HepG2 (cell line): ENCODE data around the gene RGS19. TPM values are rescaled to one million over a fixed set of nuclear protein-coding genes. Genes with fewer than 3 reads are reported as not detected.
A peak's percentile ranks its signal among the peaks of the same experiment; 100 is the strongest.

Experiments used
- EEA1 ChIP-seq: sonication (generic); formaldehyde crosslinking; IDR thresholded peaks from 2 replicates; pipeline ENCODE4 v1.5.1; 2020; ENCODE audit warnings: mild to moderate bottlenecking, missing genetic modification reagents, borderline replicate concordance
- EED ChIP-seq: sonication (generic); formaldehyde crosslinking; IDR thresholded peaks from 2 replicates; pipeline ENCODE4 v1.5.0; 2020; ENCODE audit warnings: mild to moderate bottlenecking, missing genetic modification reagents
- EZH2 ChIP-seq: conservative IDR thresholded peaks from 2 replicates; pipeline ENCODE4 v1.6.1; 2012; ENCODE audit warnings: mild to moderate bottlenecking, low read depth, low read length, moderate library complexity
- GABPB1 ChIP-seq: IDR thresholded peaks from 2 replicates; pipeline ENCODE4 v1.6.1; 2016; ENCODE audit warnings: mild to moderate bottlenecking, missing genetic modification reagents, moderate library complexity, missing compliant biosample characterization
- NCOR1 ChIP-seq: fragments of 200-600 bp; sonication (generic); IDR thresholded peaks from 2 replicates; pipeline ENCODE4 v1.7.0; 2017; ENCODE audit warnings: antibody characterized with exemption, low read length, borderline replicate concordance
- NFYB ChIP-seq: sonication (generic); formaldehyde crosslinking; IDR thresholded peaks from 2 replicates; pipeline ENCODE4 v1.4.0; 2020; ENCODE audit warnings: missing genetic modification reagents
- SALL2 ChIP-seq: sonication (generic); formaldehyde crosslinking; IDR thresholded peaks from 2 replicates; pipeline ENCODE4 v1.8.1; 2023; ENCODE audit warnings: mild to moderate bottlenecking, missing genetic modification reagents, inconsistent platforms
- TSC22D2 ChIP-seq: sonication (generic); formaldehyde crosslinking; IDR thresholded peaks from 2 replicates; pipeline ENCODE4 v1.5.1; 2020; ENCODE audit warnings: missing genetic modification reagents, mild to moderate bottlenecking, borderline replicate concordance
- ZNF224 ChIP-seq: sonication (generic); formaldehyde crosslinking; IDR thresholded peaks from 2 replicates; pipeline ENCODE4 v1.5.0; 2020; ENCODE audit warnings: mild to moderate bottlenecking, missing genetic modification reagents
- ZNF335 ChIP-seq: sonication (generic); formaldehyde crosslinking; IDR thresholded peaks from 2 replicates; pipeline ENCODE4 v1.4.0; 2020; ENCODE audit warnings: missing genetic modification reagents
- ZNF556 ChIP-seq: sonication (generic); formaldehyde crosslinking; IDR thresholded peaks from 2 replicates; pipeline ENCODE4 v1.4.0; 2020; ENCODE audit warnings: mild to moderate bottlenecking, missing genetic modification reagents, borderline replicate concordance
- ZNF598 ChIP-seq: sonication (generic); formaldehyde crosslinking; IDR thresholded peaks from 2 replicates; pipeline ENCODE4 v1.5.1; 2020; ENCODE audit warnings: mild to moderate bottlenecking, missing genetic modification reagents, borderline replicate concordance
- ZNF776 ChIP-seq: sonication (generic); formaldehyde crosslinking; IDR thresholded peaks from 2 replicates; pipeline ENCODE4 v1.4.0; 2020; ENCODE audit warnings: mild to moderate bottlenecking, missing genetic modification reagents
- polyA plus RNA-seq, 8 experiments: library from polyadenylated mRNA; depleted of rRNA in 3 of 8; stranded (reverse) in 7 of 8; unstranded in 1 of 8; fragments of >200 nt; fragmentation: Illumina TruSeq in 4 of 8; extraction: Trizol in 4 of 8; gene quantifications; 2 replicates each; pipeline versions ENCODE4 v1.2.1 to v1.2.3, GENCODE V29; 2011 to 2016; ENCODE audit warnings: low read depth in 4 of 8, missing spikeins in 1 of 8, mixed read lengths in 1 of 8; ENCODE audit not compliant: insufficient read depth in 1 of 8
- total RNA-seq, 5 experiments: library from RNA; depleted of rRNA; stranded (reverse); fragments of >200 nt; fragmentation: Illumina TruSeq; extraction: Trizol; gene quantifications; 2 replicates each; pipeline ENCODE4 v1.2.3, GENCODE V29; 2016; ENCODE audit warnings: low read depth in 1 of 5
- TF ChIP-seq, protein P1 (sequence below): sonication (generic); formaldehyde crosslinking; IDR thresholded peaks from 2 replicates; pipeline ENCODE4 v1.4.0; 2020; ENCODE audit warnings: mild to moderate bottlenecking, missing genetic modification reagents
- TF ChIP-seq, protein P2 (sequence below): sonication (generic); formaldehyde crosslinking; IDR thresholded peaks from 2 replicates; pipeline ENCODE4 v1.8.1; 2022; ENCODE audit warnings: low read depth, mild to moderate bottlenecking, missing genetic modification reagents
- TF ChIP-seq, protein P3 (sequence below): sonication (generic); formaldehyde crosslinking; IDR thresholded peaks from 2 replicates; pipeline ENCODE4 v1.8.1; 2023; ENCODE audit warnings: missing genetic modification reagents, mild to moderate bottlenecking, borderline replicate concordance
- TF ChIP-seq, protein P4 (sequence below): sonication (generic); formaldehyde crosslinking; IDR thresholded peaks from 2 replicates; pipeline ENCODE4 v1.8.0; 2022; ENCODE audit warnings: missing genetic modification reagents, mild to moderate bottlenecking, moderate library complexity, borderline replicate concordance

Gene RGS19
- total and polyA plus RNA-seq, 2 of the 13 experiments (the other 11 are each of a cell fraction or from before 2014, with no cell fraction given): 10.7 to 11.9 TPM

DNA sequence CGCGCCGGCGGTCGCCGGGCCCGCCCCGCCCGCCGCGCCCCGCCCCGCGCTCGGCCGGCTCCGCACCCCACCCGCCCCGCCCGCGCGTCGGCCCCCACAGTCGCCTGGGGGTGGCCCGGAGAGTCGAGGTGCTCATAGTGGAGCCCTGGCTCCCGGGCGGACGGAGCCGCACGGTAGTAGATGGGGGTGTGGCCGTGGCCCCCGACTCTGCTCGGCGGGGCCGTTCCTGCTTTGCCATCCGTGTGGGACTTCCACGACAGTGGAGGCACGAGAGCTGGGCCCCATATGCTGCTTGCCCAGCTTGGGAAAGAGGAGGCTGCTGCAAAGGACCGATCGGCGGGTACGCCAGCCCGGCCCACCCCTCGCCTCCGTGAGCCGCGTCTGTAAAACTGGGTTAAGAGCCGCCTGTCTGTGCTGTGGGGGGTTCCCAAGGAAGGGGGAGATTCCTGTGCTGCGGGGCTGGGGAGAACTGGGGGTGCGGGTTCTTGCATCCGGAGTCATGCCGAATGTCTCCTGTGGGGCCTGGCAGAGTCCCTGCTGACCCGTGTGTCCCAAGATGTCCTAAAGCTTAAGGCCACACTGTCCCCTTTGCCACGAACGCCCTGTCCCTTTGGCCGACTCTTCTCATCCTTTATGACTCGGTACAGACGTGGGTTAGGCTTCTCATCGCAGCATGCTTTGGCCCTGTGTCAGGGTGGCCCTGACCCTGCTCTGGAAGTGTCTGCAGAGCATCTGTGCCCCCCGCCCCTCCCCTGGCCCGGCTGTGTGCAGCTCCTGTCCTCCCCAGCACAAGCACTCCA, 895 bp upstream of the RGS19 start, which contains the start of gene OPRL1 (continued):
- TF ChIP-seq, protein P1, sequence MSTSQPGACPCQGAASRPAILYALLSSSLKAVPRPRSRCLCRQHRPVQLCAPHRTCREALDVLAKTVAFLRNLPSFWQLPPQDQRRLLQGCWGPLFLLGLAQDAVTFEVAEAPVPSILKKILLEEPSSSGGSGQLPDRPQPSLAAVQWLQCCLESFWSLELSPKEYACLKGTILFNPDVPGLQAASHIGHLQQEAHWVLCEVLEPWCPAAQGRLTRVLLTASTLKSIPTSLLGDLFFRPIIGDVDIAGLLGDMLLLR (CRISPR knock-in tag): peak; percentile 72
- TF ChIP-seq TSC22D2 (CRISPR knock-in tag) (no peak), ZNF556 (CRISPR knock-in tag) (no peak), NCOR1 (no peak), ZNF224 (no peak), EED (0 out of 2 replicates have a peak, but pooled peaks have one; percentile 71), ZNF598 (CRISPR knock-in tag) (peak; percentile 95; the same call in 1 of the 2 replicates), EEA1 (CRISPR knock-in tag) (peak; percentile 75; the same call in 1 of the 2 replicates), ZNF776 (CRISPR knock-in tag) (peak; percentile 67), GABPB1 (peak; percentile 18; the same call in 1 of the 2 replicates), EZH2 (no peak), SALL2 (CRISPR knock-in tag) (no peak), ZNF335 (CRISPR knock-in tag) (no peak), NFYB (CRISPR knock-in tag) (0 out of 2 replicates have a peak, but pooled peaks have one; percentile 14)
- TF ChIP-seq, protein P2, sequence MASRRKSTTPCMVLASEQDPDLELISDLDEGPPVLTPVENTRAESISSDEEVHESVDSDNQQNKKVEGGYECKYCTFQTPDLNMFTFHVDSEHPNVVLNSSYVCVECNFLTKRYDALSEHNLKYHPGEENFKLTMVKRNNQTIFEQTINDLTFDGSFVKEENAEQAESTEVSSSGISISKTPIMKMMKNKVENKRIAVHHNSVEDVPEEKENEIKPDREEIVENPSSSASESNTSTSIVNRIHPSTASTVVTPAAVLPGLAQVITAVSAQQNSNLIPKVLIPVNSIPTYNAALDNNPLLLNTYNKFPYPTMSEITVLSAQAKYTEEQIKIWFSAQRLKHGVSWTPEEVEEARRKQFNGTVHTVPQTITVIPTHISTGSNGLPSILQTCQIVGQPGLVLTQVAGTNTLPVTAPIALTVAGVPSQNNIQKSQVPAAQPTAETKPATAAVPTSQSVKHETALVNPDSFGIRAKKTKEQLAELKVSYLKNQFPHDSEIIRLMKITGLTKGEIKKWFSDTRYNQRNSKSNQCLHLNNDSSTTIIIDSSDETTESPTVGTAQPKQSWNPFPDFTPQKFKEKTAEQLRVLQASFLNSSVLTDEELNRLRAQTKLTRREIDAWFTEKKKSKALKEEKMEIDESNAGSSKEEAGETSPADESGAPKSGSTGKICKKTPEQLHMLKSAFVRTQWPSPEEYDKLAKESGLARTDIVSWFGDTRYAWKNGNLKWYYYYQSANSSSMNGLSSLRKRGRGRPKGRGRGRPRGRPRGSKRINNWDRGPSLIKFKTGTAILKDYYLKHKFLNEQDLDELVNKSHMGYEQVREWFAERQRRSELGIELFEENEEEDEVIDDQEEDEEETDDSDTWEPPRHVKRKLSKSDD: no peak
- TF ChIP-seq, protein P3, sequence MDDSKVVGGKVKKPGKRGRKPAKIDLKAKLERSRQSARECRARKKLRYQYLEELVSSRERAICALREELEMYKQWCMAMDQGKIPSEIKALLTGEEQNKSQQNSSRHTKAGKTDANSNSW: no peak; the same call in 1 of the 2 replicates
- TF ChIP-seq, protein P4, sequence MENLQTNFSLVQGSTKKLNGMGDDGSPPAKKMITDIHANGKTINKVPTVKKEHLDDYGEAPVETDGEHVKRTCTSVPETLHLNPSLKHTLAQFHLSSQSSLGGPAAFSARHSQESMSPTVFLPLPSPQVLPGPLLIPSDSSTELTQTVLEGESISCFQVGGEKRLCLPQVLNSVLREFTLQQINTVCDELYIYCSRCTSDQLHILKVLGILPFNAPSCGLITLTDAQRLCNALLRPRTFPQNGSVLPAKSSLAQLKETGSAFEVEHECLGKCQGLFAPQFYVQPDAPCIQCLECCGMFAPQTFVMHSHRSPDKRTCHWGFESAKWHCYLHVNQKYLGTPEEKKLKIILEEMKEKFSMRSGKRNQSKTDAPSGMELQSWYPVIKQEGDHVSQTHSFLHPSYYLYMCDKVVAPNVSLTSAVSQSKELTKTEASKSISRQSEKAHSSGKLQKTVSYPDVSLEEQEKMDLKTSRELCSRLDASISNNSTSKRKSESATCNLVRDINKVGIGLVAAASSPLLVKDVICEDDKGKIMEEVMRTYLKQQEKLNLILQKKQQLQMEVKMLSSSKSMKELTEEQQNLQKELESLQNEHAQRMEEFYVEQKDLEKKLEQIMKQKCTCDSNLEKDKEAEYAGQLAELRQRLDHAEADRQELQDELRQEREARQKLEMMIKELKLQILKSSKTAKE (CRISPR knock-in tag): no peak
